Adrenal gland (tissue), 5 donors: ENCODE measurements around the gene THAP9.

Experiments used
- POLR2A ChIP-seq, 2 donors: fragments of 450-650 bp; IDR thresholded peaks; one replicate each; pipeline ENCODE4 v1.6.1; 2017; ENCODE audit warnings: antibody characterized with exemption in 2 of 2, mild to moderate bottlenecking in 2 of 2, moderate library complexity in 1 of 2
- TF ChIP-seq, protein P1 (sequence below), 6 experiments: fragments of 450-650 bp in 4 of 6; fragments of 200-600 bp in 2 of 6; sonication (generic) in 1 of 6; IDR thresholded peaks; 1 replicate in 5 of 6; 2 replicates in 1 of 6; pipeline versions ENCODE4 v1.5.1 to v1.8.0; 2016 to 2021; ENCODE audit warnings: antibody characterized with exemption in 6 of 6, mild to moderate bottlenecking in 2 of 6, moderate library complexity in 1 of 6
- donor health status: DM: no; HTN: no; CAD: no.

DNA sequence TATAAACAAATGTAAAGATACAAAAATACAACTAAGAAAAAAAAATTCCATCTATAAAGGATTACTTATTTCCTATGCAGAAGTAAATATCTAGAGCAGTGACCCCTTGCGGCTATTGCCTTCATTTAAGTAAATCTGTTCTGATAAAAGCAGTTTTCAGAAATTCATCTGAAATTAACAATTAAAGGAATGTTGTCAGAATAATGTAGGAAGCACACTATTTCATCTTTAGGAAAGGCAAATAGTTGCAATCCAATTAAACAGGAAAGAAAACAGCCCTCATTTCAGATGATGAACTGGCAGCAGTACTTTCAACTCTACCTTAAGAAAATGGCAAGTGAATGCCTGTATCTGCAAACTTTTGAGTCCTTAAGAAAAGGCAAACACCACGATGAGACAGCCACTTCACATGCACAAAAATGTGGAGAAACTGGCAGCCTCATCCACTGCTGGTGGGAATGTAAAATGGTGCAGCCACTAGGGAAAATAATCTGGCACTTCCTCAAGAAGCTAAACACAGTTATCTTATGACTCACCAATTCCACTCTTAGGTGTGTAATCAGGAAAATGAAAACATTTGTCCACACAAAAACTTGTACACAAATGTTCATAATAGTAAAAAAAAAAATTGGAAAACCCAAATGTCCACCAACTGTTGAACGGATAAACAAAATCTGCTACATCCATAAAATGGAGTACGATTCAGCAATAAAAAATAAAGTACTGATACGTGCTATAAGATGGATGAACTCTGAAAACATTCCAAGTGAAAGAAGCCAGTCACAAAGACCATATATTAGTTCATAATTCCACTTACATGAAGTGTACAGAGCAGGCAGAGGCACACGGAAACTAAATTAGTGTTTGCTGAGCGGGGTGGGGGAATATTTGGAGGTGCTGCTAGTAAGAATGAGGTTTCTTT is 2.0 kb upstream of the THAP9 start:
- TF ChIP-seq, protein P1, sequence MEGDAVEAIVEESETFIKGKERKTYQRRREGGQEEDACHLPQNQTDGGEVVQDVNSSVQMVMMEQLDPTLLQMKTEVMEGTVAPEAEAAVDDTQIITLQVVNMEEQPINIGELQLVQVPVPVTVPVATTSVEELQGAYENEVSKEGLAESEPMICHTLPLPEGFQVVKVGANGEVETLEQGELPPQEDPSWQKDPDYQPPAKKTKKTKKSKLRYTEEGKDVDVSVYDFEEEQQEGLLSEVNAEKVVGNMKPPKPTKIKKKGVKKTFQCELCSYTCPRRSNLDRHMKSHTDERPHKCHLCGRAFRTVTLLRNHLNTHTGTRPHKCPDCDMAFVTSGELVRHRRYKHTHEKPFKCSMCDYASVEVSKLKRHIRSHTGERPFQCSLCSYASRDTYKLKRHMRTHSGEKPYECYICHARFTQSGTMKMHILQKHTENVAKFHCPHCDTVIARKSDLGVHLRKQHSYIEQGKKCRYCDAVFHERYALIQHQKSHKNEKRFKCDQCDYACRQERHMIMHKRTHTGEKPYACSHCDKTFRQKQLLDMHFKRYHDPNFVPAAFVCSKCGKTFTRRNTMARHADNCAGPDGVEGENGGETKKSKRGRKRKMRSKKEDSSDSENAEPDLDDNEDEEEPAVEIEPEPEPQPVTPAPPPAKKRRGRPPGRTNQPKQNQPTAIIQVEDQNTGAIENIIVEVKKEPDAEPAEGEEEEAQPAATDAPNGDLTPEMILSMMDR (IDR thresholded peaks at IDR 0.05): peak in 4 of 6 experiments; percentile 19 to 52 (median 49)
- no peak for TF ChIP-seq POLR2A (IDR thresholded peaks at IDR 0.05)
